Stimulated activated CD4-positive, alpha-beta T cell treated with anti-CD3 and anti-CD28 coated beads, Interleukin-4, amount 100 ng/mL, for 1 hour (primary cell): Measurements from ENCODE around the gene ACTL8.

Experiments used
- DNase-seq: peaks from one replicate; pipeline ENCODE4 v3.0.0-alpha.2; 2020

Gene ACTL8

DNA sequence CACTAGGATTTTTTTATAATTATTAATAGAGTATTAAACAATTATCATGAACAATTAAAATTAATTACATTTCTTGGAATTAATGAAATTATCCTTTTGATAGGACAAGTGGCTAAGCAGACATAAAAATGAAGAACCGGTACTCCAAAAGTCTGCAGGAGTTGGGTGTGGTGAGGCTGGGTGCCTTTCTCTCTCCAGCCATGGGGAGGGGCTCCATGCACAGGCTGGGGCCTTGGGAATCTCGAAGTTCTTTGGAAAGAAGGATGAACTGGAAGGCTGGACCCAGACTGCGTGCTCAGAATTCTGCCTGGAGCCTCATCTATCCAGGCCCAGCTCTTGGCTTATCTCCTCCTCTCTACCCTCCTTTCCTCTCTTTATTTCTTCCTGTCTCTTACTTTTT, 94.1 kb downstream of the ACTL8 start:
- no peak for DNase-seq

- no peak for DNase-seq
Observed at GRCh38 chr1:17851056-17851455, 95.9 kb downstream of the ACTL8 start.

GRCh38 chr1:17852383-17852782, 97.2 kb downstream of the ACTL8 start:
- no peak for DNase-seq

DNA sequence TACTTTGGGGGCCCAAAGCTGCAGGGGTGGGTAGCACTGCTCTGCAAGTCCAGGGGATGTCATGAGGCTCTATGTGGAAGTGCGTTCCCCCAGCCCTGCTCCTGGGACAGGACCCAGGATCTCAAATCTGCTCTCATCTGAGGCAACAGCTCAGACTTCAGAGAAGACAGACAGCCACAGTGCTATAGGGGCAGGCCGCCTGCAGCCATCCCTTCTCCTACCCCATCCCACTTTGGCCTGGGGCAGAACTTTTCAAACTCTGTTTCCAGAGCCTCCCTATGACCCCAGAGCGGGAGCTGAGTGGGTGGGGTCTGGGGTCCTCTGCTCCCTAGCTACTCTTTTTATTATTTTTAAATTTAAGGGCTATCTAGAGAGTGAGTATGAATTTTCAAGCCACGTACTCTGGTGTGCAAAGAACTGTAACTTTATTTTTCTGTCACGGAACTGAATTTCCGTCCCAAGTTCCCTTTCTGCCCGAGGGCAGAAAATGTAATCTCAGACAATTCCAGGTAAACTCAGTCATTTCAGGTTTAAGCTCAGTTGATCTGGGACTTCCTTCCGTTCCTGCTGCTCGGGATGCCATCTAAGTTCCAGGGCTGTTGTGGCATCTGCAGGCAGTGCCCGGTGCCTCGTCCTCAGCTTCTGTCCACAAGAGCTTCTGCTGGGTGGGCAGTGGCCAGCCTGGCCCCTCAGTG, 98.3 kb downstream of the ACTL8 start:
- no peak for DNase-seq

- DNase-seq, result no peak
Observed at GRCh38 chr1:17856496-17857108, 101.5 kb downstream of the ACTL8 start.

GRCh38 chr1:17857109-17857499, 102.0 kb downstream of the ACTL8 start:
- DNase-seq, result no peak

DNA sequence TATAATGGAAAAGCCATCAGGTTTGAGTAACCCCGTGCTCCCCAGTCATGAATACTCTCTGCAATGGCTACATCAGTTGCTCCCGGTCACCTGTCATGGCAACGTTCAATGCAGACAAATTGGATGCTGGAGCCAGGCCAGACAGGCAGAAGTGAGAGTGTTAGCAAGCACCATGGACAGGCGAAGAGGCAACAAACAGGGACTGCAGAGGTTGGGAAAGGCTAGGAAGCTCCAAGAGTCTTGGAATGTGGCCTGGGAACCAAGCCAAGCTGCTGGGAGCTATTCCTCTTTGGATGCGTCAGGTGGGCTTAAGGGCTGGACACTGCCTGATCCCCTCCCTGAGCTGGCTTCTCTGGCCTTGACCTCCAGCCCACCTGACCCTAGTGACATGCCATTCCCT, 102.9 kb downstream of the ACTL8 start:
- DNase-seq, result no peak

DNA sequence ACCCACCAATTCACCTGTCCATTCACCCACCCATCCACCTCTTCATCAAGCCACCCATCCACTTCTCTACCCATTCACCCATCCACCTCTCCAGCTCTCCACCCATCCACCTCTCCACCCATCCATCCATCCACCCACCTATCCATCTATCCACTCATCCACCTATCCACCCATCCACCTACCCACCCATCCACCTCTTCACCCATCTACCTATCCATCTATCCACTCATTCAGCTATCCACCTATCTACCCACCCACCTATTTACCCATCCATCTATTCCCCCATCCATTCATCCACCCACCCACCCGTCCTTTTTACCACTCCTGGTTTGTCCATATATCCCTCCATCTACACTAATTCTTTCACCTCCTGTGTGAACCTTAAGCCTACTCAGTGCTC, 105.7 kb downstream of the ACTL8 start:
- DNase-seq, result no peak

GRCh38 chr1:17861685-17862084, 106.6 kb downstream of the ACTL8 start:
- DNase-seq, result no peak

- no peak for DNase-seq
Observed at GRCh38 chr1:17862121-17862520, 107.0 kb downstream of the ACTL8 start.

- no peak for DNase-seq
Observed at GRCh38 chr1:17865912-17866739, 111.0 kb downstream of the ACTL8 start.

GRCh38 chr1:17866740-17867029, 111.6 kb downstream of the ACTL8 start:
- DNase-seq, result no peak

- no peak for DNase-seq
Observed at GRCh38 chr1:17867470-17867869, 112.3 kb downstream of the ACTL8 start.

GRCh38 chr1:17869815-17870214, 114.7 kb downstream of the ACTL8 start:
- no peak for DNase-seq

- no peak for DNase-seq
Observed at GRCh38 chr1:17870679-17871078, 115.5 kb downstream of the ACTL8 start.

- DNase-seq, result no peak
Observed at GRCh38 chr1:17873007-17873675, 118.0 kb downstream of the ACTL8 start.

DNA sequence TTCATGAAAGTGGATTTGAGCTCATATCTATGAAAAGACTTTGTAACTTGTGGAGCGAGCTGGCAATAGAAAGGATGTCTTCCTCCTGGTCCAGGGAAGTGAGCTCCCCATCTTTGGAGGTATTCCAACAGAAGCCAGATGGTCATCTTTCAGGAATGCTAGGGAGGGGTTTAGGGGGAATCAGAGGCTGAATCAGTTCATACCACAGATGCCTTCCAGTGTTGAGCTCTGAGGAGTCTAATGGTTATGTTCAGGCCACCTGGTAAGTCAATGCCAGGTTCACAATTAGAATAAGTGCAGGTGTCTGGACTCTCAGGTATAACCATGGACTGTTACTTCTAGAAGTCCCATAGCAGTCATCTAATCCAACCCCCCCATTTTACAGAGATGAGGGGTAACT, 119.1 kb downstream of the ACTL8 start:
- DNase-seq, result no peak

GRCh38 chr1:17874710-17875109, 119.6 kb downstream of the ACTL8 start:
- DNase-seq, result no peak

GRCh38 chr1:17875171-17875881, 120.2 kb downstream of the ACTL8 start:
- no peak for DNase-seq

GRCh38 chr1:17875882-17876280, 120.7 kb downstream of the ACTL8 start:
- no peak for DNase-seq
